Tibial nerve (tissue), 4 donors: ENCODE measurements around the gene DCAF11. TPM values are rescaled to one million over a fixed set of nuclear protein-coding genes. Genes with fewer than 3 reads are reported as not detected.

ENCODE experiments used
- DNase-seq, 2 donors: peaks; one replicate each; pipeline ENCODE4 v3.0.0-alpha.2; 2019; ENCODE audit warnings: low spot score in 2 of 2
- H3K27ac ChIP-seq, 4 donors: fragments of 200-600 bp; sonication (generic) in 3 of 4; one replicate each; pipeline ENCODE4 v1.5.1; 2017 to 2019; ENCODE audit warnings: mild to moderate bottlenecking in 1 of 4
- H3K27me3 ChIP-seq, 2 donors: fragments of 200-600 bp; sonication (generic) in 1 of 2; one replicate each; pipeline versions ENCODE4 v1.5.1 to v1.6.0; 2017 to 2019
- H3K36me3 ChIP-seq, 3 donors: fragments of 200-600 bp; sonication (generic); one replicate each; pipeline ENCODE4 v1.5.1; 2018 to 2019
- H3K4me1 ChIP-seq, 4 donors: fragments of 200-600 bp; sonication (generic) in 3 of 4; one replicate each; pipeline ENCODE4 v1.5.1; 2017 to 2019
- H3K4me3 ChIP-seq, 4 donors: fragments of 200-600 bp; sonication (generic) in 3 of 4; one replicate each; pipeline ENCODE4 v1.5.1; 2017 to 2019; ENCODE audit warnings: mild to moderate bottlenecking in 1 of 4, moderate library complexity in 1 of 4
- H3K9me3 ChIP-seq, 4 donors: fragments of 200-600 bp; sonication (generic) in 3 of 4; one replicate each; pipeline ENCODE4 v1.5.1; 2017 to 2019
- CTCF ChIP-seq, 5 experiments: fragments of 200-600 bp in 3 of 5; fragments of 450-650 bp in 2 of 5; sonication (generic) in 3 of 5; IDR thresholded peaks; one replicate each; pipeline ENCODE4 v1.5.1; 2016 to 2019; ENCODE audit warnings: antibody characterized with exemption in 5 of 5, mild to moderate bottlenecking in 3 of 5, moderate library complexity in 2 of 5
- EP300 ChIP-seq, 2 donors: sonication (generic); formaldehyde crosslinking; IDR thresholded peaks; one replicate each; pipeline ENCODE4 v1.6.1; 2017; ENCODE audit warnings: antibody characterized with exemption in 2 of 2, mild to moderate bottlenecking in 1 of 2
- POLR2A ChIP-seq, 2 donors: fragments of 450-650 bp; IDR thresholded peaks; one replicate each; pipeline ENCODE4 v1.6.1; 2017; ENCODE audit warnings: antibody characterized with exemption in 2 of 2, mild to moderate bottlenecking in 2 of 2, moderate library complexity in 2 of 2
- WGBS, 2 donors: methylation state at CpG; one replicate each; pipeline ENCODE4 v1.1.5; 2018; 5-methylcytosine and 5-hydroxymethylcytosine counted together
- total RNA-seq, 4 donors: library from RNA; depleted of rRNA; stranded (reverse); fragments of >200 nt; gene quantifications; one replicate each; pipeline ENCODE4 v1.1.0, GENCODE V29; 2016

Gene DCAF11
- total RNA-seq, 4 donors from 2014 or later: 68.9 to 126 (median 98.9) TPM

DNA sequence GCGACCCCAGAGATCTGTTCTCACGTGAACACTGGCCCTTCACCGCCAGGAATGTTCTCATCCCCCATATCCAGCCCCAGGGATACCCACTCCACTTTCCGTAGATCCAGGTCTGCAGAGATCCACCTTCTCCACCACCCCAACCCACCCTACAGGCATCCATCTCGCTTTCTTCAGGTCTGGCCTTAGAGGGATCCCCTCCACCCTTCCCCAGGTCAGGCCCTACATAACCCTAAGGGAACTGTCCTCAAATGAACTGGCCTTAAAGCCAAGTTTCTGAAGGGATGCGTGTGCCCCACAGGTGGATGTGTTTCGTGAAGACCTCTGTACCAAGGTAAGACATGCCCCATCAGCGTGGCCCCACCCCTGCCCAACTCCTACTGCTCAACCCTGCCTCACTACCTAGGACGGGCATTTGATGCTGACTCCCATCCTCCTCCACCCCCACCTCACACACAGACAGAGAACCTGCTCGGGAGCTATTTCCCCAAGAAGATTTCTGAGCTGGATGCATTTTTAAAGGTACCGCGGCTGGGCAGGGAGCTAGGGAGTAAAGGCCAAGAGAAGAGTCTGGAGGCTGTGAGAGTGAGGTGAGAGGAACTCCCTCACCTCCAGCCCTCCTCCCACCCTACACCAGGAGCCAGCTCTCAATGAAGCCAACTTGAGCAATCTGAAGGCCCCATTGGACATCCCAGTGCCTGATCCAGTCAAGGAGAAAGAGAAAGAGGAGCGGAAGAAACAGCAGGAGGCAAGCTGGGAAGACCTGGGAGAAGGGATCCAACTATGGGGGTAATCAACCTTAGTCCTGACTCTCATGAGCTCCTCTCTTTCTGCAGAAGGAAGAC, 22.3 kb downstream of the DCAF11 start:
- peak overlapping the region; percentile 76 to 97 (median 84) for H3K4me3 ChIP-seq
- H3K36me3 ChIP-seq: peaks cover 0 to 31% (median 14%) of the 10 kb centered on the region in 3 donors
- DNase-seq: no peak
- peaks cover 0 to 52% (median 29%) of the 10 kb centered on the region in 4 donors for H3K4me1 ChIP-seq
- WGBS, 2 donors: 37 to 38% methylated on average over 12 to 13 of the region's 13 CpGs
- no peaks in the 10 kb centered on the region for H3K9me3 ChIP-seq
- H3K27ac ChIP-seq: peak overlapping the region; percentile 89 to 99 (median 98)
- TF ChIP-seq EP300 (IDR thresholded peaks at IDR 0.05) (no peak), POLR2A (IDR thresholded peaks at IDR 0.05) (no peak), CTCF (IDR thresholded peaks at IDR 0.05) (no peak)
- H3K27me3 ChIP-seq: no peaks in the 10 kb centered on the region

- H3K27ac ChIP-seq: peak overlapping the region in 2 of 4 donors; percentile 97 to 98
- H3K4me1 ChIP-seq: peaks cover 0 to 60% (median 32%) of the 10 kb centered on the region in 4 donors
- no peak for TF ChIP-seq POLR2A (IDR thresholded peaks at IDR 0.05)
- no peak for TF ChIP-seq EP300 (IDR thresholded peaks at IDR 0.05)
- DNase-seq: no peak
- no peak overlapping the region for H3K4me3 ChIP-seq
- 78 to 82% methylated on average over 8 of the region's 8 CpGs for WGBS, 2 donors
- no peaks in the 10 kb centered on the region for H3K9me3 ChIP-seq
- H3K36me3 ChIP-seq: peaks cover 0 to 24% (median 14%) of the 10 kb centered on the region in 3 donors
- no peaks in the 10 kb centered on the region for H3K27me3 ChIP-seq
Observed at GRCh38 chr14:24137529-24138395, 23.2 kb downstream of the DCAF11 start.

DNA sequence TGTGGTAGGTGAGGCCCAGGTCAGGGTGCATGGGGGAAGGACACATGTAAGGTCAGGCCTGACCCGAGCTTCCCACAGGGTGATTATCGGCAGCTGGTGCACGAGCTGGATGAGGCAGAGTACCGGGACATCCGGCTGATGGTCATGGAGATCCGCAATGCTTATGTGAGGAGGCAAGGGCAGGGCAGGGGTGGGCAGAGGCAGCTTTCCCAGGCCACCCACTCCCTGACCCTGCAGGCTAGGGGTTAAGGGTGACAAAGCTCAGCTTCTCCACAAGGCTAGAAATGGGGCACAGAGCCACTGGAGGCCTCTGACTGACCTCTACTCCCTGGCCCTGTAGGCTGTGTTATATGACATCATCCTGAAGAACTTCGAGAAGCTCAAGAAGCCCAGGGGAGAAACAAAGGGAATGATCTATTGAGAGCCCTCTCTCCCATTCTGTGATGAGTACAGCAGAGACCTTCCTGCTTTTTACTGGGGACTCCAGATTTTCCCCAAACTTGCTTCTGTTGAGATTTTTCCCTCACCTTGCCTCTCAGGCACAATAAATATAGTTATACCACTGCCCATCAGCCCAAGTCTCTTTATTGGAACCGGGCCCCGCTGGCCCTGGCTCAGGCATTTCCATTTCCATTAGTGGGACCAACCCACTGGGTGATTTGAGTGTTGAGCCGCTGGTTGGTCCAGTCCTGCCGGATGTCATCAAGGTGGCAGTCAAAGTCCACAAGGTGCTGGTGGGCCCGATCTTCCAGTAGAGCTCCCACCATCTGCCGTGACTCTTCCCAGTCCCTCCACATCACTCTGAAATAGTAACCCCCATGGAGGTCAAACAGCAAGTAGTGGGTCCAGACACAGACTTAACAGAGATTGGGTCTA, 24.1 kb downstream of the DCAF11 start:
- Histone ChIP-seq H3K4me3 (no peak overlapping the region), H3K36me3 (peaks cover 0 to 25% (median 14%) of the 10 kb centered on the region in 3 donors), H3K4me1 (peaks cover 0 to 67% (median 32%) of the 10 kb centered on the region in 4 donors), H3K9me3 (no peaks in the 10 kb centered on the region), H3K27me3 (no peaks in the 10 kb centered on the region), H3K27ac (peak overlapping the region in 2 of 4 donors; percentile 91 to 97)
- 60 to 70% methylated on average over 13 of the region's 13 CpGs for WGBS, 2 donors
- DNase-seq: no peak
- TF ChIP-seq POLR2A (IDR thresholded peaks at IDR 0.05) (no peak), CTCF (IDR thresholded peaks at IDR 0.05) (no peak), EP300 (IDR thresholded peaks at IDR 0.05) (no peak)

GRCh38 chr14:24139272-24139934, 24.8 kb downstream of the DCAF11 start:
- Histone ChIP-seq H3K27ac (peak overlapping the region in 3 of 4 donors; percentile 89 to 97 (median 91)), H3K4me1 (peaks cover 0 to 75% (median 32%) of the 10 kb centered on the region in 4 donors), H3K9me3 (no peaks in the 10 kb centered on the region), H3K27me3 (no peaks in the 10 kb centered on the region), H3K36me3 (peaks cover 0 to 30% (median 14%) of the 10 kb centered on the region in 3 donors), H3K4me3 (no peak overlapping the region)
- 82 to 83% methylated on average over 9 of the region's 9 CpGs for WGBS, 2 donors
- TF ChIP-seq POLR2A (IDR thresholded peaks at IDR 0.05): no peak
- TF ChIP-seq EP300 (IDR thresholded peaks at IDR 0.05): no peak
- TF ChIP-seq CTCF (IDR thresholded peaks at IDR 0.05): no peak
- no peak for DNase-seq
